K562 (cell line): Measurements from ENCODE around the gene MARCHF9. TPM values are rescaled to one million over a fixed set of nuclear protein-coding genes. Genes with fewer than 3 reads are reported as not detected.

ENCODE experiments used
- ARNT ChIP-seq, 2 experiments: fragments of 450-650 bp; IDR thresholded peaks; 2 replicates each; pipeline ENCODE4 v1.6.1; 2016; ENCODE audit warnings: mild to moderate bottlenecking in 1 of 2
- CBX8 ChIP-seq: fragments of 200-600 bp; sonication (generic); IDR thresholded peaks from 2 replicates; pipeline ENCODE4 v1.6.1; 2012; ENCODE audit warnings: borderline replicate concordance, mixed run types, low read depth, mild to moderate bottlenecking, moderate library complexity, mixed read lengths, low read length, control low read depth, inconsistent platforms; ENCODE audit not compliant: poor library complexity, severe bottlenecking; ENCODE audit errors: extremely low read depth
- DNMT1 ChIP-seq: fragments of 450-650 bp; IDR thresholded peaks from 2 replicates; pipeline ENCODE4 v1.6.1; 2016; ENCODE audit warnings: antibody characterized with exemption, mild to moderate bottlenecking
- FOSL1 ChIP-seq: fragments of 200-800 bp; sonication (Bioruptor generic); conservative IDR thresholded peaks from 2 replicates; pipeline ENCODE4 v1.6.1; 2016; ENCODE audit warnings: missing genetic modification characterization, missing compliant biosample characterization
- KAT7 ChIP-seq: sonication (generic); formaldehyde crosslinking; IDR thresholded peaks from 2 replicates; pipeline ENCODE4 v1.8.0; 2022; ENCODE audit warnings: missing genetic modification reagents, mild to moderate bottlenecking, borderline replicate concordance
- MTA3 ChIP-seq: fragments of 450-650 bp; formaldehyde crosslinking; IDR thresholded peaks from 2 replicates; pipeline ENCODE4 v1.6.1; 2017; ENCODE audit warnings: mild to moderate bottlenecking, borderline replicate concordance
- NBN ChIP-seq: fragments of 450-650 bp; IDR thresholded peaks from 2 replicates; pipeline ENCODE4 v1.6.1; 2016; ENCODE audit warnings: low read depth, mild to moderate bottlenecking
- NFE2L1 ChIP-seq: fragments of 450-650 bp; IDR thresholded peaks from 2 replicates; pipeline ENCODE4 v1.6.1; 2016; ENCODE audit warnings: missing genetic modification characterization, low read depth, mild to moderate bottlenecking, missing compliant biosample characterization, moderate library complexity, borderline replicate concordance
- ZBTB1 ChIP-seq: sonication (generic); formaldehyde crosslinking; IDR thresholded peaks from 2 replicates; pipeline ENCODE4 v1.8.1; 2023; ENCODE audit warnings: missing genetic modification reagents, low read depth, mild to moderate bottlenecking, borderline replicate concordance
- ZZZ3 ChIP-seq: fragments of 450-650 bp; IDR thresholded peaks from 2 replicates; pipeline ENCODE4 v1.6.1; 2016; ENCODE audit warnings: antibody characterized with exemption, mild to moderate bottlenecking, moderate library complexity
- polyA plus RNA-seq, 8 experiments: library from polyadenylated mRNA; depleted of rRNA in 4 of 8; stranded (reverse) in 5 of 8; unstranded in 3 of 8; fragments of >200 nt; fragmentation: Nextera tagmentation in 2 of 8; fragmentation: Illumina TruSeq in 1 of 8; extraction: Ambion mirVana in 2 of 8; extraction: Trizol in 1 of 8; gene quantifications; 2 replicates each; pipeline versions ENCODE4 v1.2.1 to v1.2.3, GENCODE V29; 2011 to 2014; ENCODE audit warnings: inconsistent platforms in 1 of 8, missing spikeins in 1 of 8
- total RNA-seq, 7 experiments: library from RNA; depleted of rRNA in 6 of 7; stranded (reverse); fragments of >200 nt in 6 of 7; fragmentation: Illumina TruSeq in 2 of 7; extraction: Trizol in 2 of 7; gene quantifications; 2 replicates each; pipeline versions ENCODE4 v1.2.1 to v1.2.3, GENCODE V29; 2011 to 2021; ENCODE audit warnings: low replicate concordance in 1 of 7
- TF ChIP-seq, protein P1 (sequence below): sonication (generic); formaldehyde crosslinking; IDR thresholded peaks from 2 replicates; pipeline ENCODE4 v1.8.0; 2023; ENCODE audit warnings: mild to moderate bottlenecking, missing genetic modification reagents
- TF ChIP-seq, protein P2 (sequence below): fragments of 150-350 bp; IDR thresholded peaks from 2 replicates; pipeline ENCODE4 v1.6.1; 2014; ENCODE audit warnings: low read depth, mild to moderate bottlenecking, low read length, borderline replicate concordance
- TF ChIP-seq, protein P3 (sequence below), 2 experiments: fragments of 450-650 bp in 1 of 2; IDR thresholded peaks; 2 replicates each; pipeline ENCODE4 v1.6.1; 2011 to 2017; ENCODE audit warnings: low read depth in 2 of 2, antibody characterized with exemption in 1 of 2, borderline replicate concordance in 1 of 2, low read length in 1 of 2, mild to moderate bottlenecking in 1 of 2, mixed read lengths in 1 of 2; ENCODE audit not compliant: control insufficient read depth in 1 of 2
- TF ChIP-seq, protein P4 (sequence below): IDR thresholded peaks from 2 replicates; pipeline ENCODE4 v1.6.1; 2011; ENCODE audit warnings: borderline replicate concordance, low read depth, mild to moderate bottlenecking, moderate library complexity, low read length; ENCODE audit not compliant: insufficient read depth, poor library complexity, severe bottlenecking

The MARCHF9 gene
- total and polyA plus RNA-seq, 9 of the 15 experiments (the other 6 are each of a cell fraction or from before 2014, with no cell fraction given) = 0.80 to 12.4 (median 6.2) TPM

DNA sequence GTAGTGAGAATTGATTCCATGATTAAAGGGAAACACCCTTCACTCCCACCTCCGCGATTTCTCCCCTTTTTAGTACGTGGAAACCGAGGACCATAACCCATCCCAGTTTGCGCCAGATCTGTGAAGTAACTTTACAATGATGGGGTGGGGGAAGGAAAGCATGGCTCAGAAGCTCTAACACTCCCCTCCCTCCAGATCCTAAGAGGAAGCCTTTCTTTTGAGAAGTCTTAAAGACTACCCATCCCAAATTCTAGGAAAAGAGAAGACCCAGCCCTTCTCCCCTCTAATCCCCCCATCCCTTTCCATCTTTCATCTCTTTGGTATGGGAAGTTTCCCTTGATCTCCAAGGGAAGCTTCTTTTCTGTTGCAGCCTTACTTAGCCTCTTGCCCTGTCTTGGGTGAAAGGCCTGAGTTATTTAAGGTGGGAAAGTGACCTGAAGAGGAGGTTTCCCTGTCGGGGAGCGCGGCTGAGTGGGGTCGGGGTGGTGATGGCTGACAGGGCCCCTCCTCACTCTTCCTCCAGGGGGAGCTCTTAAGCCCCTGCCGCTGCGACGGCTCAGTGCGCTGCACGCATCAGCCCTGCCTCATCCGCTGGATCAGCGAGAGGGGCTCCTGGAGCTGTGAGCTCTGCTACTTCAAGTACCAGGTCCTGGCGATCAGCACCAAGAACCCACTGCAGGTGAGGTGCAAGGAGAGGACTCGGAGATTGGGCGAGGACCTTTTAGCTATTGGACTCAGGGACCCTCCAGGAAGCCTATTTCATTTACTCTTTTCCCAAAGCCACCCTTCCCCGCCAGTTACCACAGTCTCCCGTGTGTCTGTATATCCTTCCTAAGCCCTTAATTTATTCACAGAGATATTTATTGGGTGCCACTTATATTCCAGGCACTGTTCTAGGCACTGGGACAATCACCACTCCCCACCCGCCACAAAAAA is 1.8 kb downstream of the MARCHF9 start (continued):
- TF ChIP-seq, protein P1, sequence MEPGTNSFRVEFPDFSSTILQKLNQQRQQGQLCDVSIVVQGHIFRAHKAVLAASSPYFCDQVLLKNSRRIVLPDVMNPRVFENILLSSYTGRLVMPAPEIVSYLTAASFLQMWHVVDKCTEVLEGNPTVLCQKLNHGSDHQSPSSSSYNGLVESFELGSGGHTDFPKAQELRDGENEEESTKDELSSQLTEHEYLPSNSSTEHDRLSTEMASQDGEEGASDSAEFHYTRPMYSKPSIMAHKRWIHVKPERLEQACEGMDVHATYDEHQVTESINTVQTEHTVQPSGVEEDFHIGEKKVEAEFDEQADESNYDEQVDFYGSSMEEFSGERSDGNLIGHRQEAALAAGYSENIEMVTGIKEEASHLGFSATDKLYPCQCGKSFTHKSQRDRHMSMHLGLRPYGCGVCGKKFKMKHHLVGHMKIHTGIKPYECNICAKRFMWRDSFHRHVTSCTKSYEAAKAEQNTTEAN (CRISPR knock-in tag) = no peak
- TF ChIP-seq, protein P2, sequence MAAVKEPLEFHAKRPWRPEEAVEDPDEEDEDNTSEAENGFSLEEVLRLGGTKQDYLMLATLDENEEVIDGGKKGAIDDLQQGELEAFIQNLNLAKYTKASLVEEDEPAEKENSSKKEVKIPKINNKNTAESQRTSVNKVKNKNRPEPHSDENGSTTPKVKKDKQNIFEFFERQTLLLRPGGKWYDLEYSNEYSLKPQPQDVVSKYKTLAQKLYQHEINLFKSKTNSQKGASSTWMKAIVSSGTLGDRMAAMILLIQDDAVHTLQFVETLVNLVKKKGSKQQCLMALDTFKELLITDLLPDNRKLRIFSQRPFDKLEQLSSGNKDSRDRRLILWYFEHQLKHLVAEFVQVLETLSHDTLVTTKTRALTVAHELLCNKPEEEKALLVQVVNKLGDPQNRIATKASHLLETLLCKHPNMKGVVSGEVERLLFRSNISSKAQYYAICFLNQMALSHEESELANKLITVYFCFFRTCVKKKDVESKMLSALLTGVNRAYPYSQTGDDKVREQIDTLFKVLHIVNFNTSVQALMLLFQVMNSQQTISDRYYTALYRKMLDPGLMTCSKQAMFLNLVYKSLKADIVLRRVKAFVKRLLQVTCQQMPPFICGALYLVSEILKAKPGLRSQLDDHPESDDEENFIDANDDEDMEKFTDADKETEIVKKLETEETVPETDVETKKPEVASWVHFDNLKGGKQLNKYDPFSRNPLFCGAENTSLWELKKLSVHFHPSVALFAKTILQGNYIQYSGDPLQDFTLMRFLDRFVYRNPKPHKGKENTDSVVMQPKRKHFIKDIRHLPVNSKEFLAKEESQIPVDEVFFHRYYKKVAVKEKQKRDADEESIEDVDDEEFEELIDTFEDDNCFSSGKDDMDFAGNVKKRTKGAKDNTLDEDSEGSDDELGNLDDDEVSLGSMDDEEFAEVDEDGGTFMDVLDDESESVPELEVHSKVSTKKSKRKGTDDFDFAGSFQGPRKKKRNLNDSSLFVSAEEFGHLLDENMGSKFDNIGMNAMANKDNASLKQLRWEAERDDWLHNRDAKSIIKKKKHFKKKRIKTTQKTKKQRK = no peak
- TF ChIP-seq KAT7 (CRISPR knock-in tag) (no peak), NBN (peak; percentile 44; the same call in 1 of the 2 replicates), ZBTB1 (no peak), DNMT1 (no peak), FOSL1 (no peak), NFE2L1 (tag) (no peak), CBX8 (no peak), MTA3 (peak; percentile 60; the same call in 1 of the 2 replicates), ARNT (IDR thresholded peaks at IDR 0.05) (no peak), ZZZ3 (no peak)
- TF ChIP-seq, protein P3, sequence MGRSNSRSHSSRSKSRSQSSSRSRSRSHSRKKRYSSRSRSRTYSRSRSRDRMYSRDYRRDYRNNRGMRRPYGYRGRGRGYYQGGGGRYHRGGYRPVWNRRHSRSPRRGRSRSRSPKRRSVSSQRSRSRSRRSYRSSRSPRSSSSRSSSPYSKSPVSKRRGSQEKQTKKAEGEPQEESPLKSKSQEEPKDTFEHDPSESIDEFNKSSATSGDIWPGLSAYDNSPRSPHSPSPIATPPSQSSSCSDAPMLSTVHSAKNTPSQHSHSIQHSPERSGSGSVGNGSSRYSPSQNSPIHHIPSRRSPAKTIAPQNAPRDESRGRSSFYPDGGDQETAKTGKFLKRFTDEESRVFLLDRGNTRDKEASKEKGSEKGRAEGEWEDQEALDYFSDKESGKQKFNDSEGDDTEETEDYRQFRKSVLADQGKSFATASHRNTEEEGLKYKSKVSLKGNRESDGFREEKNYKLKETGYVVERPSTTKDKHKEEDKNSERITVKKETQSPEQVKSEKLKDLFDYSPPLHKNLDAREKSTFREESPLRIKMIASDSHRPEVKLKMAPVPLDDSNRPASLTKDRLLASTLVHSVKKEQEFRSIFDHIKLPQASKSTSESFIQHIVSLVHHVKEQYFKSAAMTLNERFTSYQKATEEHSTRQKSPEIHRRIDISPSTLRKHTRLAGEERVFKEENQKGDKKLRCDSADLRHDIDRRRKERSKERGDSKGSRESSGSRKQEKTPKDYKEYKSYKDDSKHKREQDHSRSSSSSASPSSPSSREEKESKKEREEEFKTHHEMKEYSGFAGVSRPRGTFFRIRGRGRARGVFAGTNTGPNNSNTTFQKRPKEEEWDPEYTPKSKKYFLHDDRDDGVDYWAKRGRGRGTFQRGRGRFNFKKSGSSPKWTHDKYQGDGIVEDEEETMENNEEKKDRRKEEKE (IDR thresholded peaks at IDR 0.05; ENCODE audit: borderline replicate concordance in 1 of 2, control insufficient read depth in 1 of 2, low read depth in 2 of 2, low read length in 1 of 2) = no peak
- TF ChIP-seq, protein P4, sequence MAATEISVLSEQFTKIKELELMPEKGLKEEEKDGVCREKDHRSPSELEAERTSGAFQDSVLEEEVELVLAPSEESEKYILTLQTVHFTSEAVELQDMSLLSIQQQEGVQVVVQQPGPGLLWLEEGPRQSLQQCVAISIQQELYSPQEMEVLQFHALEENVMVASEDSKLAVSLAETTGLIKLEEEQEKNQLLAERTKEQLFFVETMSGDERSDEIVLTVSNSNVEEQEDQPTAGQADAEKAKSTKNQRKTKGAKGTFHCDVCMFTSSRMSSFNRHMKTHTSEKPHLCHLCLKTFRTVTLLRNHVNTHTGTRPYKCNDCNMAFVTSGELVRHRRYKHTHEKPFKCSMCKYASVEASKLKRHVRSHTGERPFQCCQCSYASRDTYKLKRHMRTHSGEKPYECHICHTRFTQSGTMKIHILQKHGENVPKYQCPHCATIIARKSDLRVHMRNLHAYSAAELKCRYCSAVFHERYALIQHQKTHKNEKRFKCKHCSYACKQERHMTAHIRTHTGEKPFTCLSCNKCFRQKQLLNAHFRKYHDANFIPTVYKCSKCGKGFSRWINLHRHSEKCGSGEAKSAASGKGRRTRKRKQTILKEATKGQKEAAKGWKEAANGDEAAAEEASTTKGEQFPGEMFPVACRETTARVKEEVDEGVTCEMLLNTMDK = no peak
